ENCODE measurements around the gene CACNA1B.
"Not testable (repeated sequence)": the region's sequence is repeated elsewhere in the genome, so short reads cannot be mapped to it uniquely, and the experiment has no call there.

CACNA1B gene

DNA sequence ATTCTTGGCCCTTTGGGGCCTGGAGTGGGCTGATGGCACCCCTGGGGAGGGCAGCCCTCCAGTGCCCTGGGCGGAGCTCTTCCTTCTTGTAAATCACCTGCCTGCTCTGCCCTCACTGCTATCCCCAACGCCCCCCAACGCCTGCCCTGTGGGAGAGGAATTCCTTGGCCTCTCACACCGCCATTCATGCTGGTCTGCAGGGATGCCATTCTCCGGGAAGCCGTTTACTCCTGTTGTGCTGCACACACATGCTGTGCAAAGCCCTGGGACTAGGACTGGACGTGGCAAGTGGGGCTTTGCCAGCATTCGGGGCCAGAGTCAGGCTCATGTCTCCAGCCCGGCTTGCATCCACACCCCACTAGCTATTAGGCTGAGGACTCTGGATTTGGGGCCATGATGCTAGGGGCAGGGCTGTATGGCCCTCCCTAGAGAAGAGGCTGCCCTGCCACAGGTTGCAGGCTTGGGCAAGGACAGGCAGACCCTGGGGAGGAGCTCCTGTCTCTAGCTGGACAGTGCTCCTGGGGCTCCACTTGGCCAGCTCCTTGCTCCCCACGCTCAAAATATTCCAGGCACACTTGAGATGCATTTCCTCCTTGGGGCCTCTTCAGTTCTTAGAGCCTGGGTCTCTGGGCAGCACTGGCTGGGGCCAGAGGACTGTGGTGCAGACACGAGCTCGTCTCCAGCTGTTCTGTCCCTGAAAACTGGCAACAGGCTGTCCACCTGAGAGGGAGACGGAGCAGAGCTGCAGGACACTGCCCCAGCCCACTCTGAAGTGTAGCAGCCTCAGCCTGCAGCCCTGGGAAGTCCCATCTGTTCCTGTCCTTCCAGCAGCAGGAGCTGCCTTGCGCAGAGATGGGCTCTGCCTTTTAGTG is 226.9 kb downstream of the CACNA1B start:
- DNase-seq = no peak

GRCh38 chr9:138105123-138105415 is 227.5 kb downstream of the CACNA1B start:
- no peak for DNase-seq

- no peak for DNase-seq
These were observed 228.3 kb downstream of the CACNA1B start for GRCh38 chr9:138105561-138106505.

DNA sequence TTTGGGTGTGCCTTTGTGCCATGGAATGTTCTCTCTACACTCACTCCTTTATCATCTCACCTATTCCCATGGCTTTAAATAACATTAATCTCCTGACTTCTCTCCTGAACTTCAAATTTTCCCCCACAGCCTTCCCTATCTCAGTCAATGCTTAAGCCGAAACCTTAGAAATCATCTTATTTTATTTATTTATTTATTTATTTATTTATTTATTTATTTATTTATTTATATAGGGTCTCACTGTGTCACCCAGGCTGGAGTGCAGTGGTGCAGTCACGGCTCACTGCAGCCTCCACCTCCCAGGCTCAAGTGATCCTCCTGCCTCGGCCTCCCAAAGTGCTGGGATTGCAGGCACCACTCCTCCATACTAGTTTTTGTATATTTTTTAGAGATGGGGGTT is 229.5 kb downstream of the CACNA1B start:
- not testable (repeated sequence) for DNase-seq

DNA sequence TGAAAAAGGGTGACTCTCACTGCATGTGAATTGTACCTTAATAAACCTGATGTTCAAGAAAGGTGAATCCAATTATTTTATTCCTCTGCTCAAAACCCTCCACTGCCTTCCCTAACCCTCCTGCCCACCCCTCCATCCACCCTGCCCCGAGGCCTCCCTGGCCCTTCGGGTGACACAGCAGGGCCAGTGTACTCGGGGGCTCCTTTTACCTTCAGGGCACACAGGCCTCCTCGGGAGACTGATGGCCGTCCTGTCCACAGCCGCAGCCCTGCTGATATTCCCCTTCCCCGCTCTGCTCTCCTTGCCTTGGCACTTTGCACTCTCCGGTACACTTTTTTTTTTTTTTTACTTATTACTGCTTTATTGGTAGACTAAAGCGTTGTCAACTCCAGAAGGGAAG is 234.0 kb downstream of the CACNA1B start:
- DNase-seq = no peak

DNA sequence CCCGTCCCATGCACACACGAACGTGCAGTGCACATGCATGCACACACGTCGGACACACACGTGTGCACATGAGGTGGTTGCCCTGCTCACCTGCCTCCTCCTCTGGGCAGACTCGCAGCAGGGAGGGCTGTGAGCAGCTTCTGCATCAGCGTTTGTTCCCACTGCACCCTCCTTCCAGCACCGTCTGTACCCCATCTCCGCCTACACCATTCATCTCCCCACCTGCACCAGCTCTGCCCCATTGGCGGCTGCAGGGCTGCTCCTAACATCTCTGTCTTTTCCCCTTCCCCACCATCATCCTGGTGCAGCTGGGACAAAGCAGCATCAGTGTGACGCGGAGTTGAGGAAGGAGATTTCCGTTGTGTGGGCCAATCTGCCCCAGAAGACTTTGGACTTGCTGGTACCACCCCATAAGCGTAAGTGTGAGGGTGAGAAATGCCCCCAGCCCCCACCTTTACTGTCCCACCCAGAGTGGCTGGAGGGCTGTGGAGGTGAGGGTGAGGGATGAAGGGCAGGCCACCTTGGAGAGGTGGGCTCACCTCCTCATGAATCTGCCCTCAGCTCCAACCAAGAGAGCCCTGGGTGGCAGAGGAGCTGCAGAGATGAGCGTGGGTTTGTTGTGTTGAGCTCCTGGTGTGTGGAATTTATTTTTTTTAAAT is 234.6 kb downstream of the CACNA1B start:
- DNase-seq = no peak

GRCh38 chr9:138112791-138113600 is 235.4 kb downstream of the CACNA1B start:
- DNase-seq = no peak

GRCh38 chr9:138113701-138114325 is 236.2 kb downstream of the CACNA1B start:
- DNase-seq = not testable (repeated sequence)

GRCh38 chr9:138114501-138115245 is 237.1 kb downstream of the CACNA1B start:
- DNase-seq = no peak

- DNase-seq = no peak
These were observed 237.9 kb downstream of the CACNA1B start for GRCh38 chr9:138115506-138115905.

DNA sequence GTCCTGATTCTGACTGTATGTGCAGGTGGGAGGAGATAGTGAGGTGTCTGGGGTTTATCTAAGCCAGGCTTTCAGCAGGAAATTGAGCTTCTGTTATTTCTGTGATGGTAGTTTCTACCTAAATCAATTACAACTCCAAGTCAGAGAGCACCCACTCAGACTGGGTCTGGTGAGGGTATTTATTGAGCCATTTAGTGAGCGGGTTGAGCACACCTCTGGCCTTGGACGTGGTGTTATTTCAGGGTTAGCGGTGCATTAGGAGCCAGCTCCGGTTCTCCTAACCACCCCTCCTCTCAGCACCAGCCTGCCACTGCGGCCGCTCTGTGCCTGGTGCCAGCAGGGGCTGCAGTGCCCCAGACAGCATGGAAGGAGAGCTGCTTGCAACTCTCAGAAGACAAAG is 238.9 kb downstream of the CACNA1B start:
- DNase-seq = no peak

GRCh38 chr9:138117101-138117750 is 239.6 kb downstream of the CACNA1B start:
- no peak for DNase-seq

GRCh38 chr9:138117836-138118235 is 240.3 kb downstream of the CACNA1B start:
- no peak for DNase-seq

DNA sequence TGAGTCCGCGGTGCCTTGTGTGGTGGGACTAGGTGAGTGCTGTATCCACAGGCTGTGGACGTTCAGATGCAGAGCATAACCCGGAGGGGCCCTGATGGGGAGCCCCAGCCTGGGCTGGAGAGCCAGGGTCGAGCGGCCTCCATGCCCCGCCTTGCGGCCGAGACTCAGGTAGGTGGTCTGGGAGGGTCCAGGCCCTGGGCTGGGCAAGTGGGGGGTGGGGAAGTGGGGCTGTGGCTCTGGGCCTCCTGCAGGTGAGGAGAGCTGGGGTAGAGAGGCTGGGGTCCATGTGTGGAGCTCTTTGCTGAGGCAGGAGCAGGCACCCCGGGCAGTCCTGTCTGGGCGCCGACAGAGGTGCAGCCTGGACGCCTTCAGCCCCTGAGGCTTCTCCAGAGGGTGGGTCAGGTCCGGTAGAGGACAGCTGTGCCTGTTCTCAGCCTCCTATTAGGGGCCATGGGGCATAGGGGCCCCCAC is 241.1 kb downstream of the CACNA1B start:
- DNase-seq = no peak

- no peak for DNase-seq
These were observed 241.8 kb downstream of the CACNA1B start for GRCh38 chr9:138119202-138120027.

- no peak for DNase-seq
These were observed 242.5 kb downstream of the CACNA1B start for GRCh38 chr9:138120072-138120471.

DNA sequence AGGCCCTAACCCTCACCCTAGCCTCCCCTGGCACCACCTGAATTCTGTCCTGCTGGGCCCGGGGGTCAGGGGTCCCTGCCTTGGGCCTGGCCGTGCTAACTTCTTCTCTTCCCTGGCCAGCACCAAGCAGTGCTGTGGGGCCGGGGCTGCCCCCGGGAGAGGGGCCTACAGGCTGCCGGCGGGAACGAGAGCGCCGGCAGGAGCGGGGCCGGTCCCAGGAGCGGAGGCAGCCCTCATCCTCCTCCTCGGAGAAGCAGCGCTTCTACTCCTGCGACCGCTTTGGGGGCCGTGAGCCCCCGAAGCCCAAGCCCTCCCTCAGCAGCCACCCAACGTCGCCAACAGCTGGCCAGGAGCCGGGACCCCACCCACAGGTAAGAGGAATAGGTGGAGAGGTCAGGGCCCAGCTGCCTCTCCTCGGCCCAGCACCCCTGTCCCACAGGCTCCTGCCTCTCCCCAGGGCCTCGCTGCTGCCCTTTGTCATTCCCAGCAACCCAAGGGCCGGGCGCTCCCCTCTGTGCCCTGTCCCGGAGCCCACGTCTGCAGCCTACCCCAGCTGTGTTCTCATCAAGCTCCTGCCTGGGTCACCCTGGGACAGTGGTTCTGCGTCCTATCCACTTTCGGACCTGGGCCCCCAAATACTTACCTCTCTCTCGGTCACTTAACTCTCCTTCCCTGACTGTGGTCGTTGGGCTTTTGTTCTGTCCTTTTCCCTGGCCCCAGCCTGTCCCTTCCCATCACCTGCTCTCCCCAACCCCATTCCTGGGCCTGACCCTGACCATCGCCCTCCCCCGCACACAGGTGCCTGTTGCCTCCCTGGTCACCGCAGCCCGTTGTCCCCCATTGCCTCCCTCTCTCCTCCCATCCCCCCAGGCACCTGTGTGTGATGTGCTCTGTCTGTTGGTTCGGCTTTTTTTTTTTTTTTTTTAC is 243.2 kb downstream of the CACNA1B start:
- DNase-seq = no peak

DNA sequence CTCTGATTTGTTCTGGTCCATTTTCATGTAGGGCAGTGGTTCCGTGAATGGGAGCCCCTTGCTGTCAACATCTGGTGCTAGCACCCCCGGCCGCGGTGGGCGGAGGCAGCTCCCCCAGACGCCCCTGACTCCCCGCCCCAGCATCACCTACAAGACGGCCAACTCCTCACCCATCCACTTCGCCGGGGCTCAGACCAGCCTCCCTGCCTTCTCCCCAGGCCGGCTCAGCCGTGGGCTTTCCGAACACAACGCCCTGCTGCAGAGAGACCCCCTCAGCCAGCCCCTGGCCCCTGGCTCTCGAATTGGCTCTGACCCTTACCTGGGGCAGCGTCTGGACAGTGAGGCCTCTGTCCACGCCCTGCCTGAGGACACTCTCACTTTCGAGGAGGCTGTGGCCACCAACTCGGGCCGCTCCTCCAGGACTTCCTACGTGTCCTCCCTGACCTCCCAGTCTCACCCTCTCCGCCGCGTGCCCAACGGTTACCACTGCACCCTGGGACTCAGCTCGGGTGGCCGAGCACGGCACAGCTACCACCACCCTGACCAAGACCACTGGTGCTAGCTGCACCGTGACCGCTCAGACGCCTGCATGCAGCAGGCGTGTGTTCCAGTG is 244.0 kb downstream of the CACNA1B start:
- DNase-seq = no peak
